ENCODE results near the gene NFYC. TPM values are rescaled to one million over a fixed set of nuclear protein-coding genes. Genes with fewer than 3 reads are reported as not detected.

NFYC gene
- total and polyA plus RNA-seq, 2 experiments from 2014 or later: 36.2 to 42.7 TPM

- Histone ChIP-seq H3K36me3 (ENCODE audit: insufficient read depth) (peaks cover 64% of the 10 kb centered on the region), H3K4me2 (no peak overlapping the region), H3K27me3 (ENCODE audit: insufficient read depth) (no peaks in the 10 kb centered on the region)
Measured at GRCh38 chr1:40757084-40757483, 65.6 kb downstream of the NFYC start.

More at GRCh38 chr1:40757084-40757483, 65.6 kb downstream of the NFYC start:
- no peak for ATAC-seq
- TF ChIP-seq STAT1 (IDR thresholded peaks at IDR 0.05; ENCODE audit: unreplicated experiment) (no peak), ZNF462 (CRISPR knock-in tag; IDR thresholded peaks at IDR 0.05) (no peak), JUNB (IDR thresholded peaks at IDR 0.05; ENCODE audit: unreplicated experiment) (no peak), NANOG (IDR thresholded peaks at IDR 0.05; ENCODE audit: borderline replicate concordance) (no peak), ETS1 (IDR thresholded peaks at IDR 0.05) (no peak), CREB1 (CRISPR knock-in tag; IDR thresholded peaks at IDR 0.05; ENCODE audit: low read depth) (no peak)
- no peak overlapping the region for H3K4me3 ChIP-seq
- H3K4me1 ChIP-seq (ENCODE audit: insufficient read depth): no peaks in the 10 kb centered on the region
- Mint-ChIP-seq H3K4me3 (no peak overlapping the region), H3K36me3 (ENCODE audit: low read depth) (peaks cover 78% of the 10 kb centered on the region), H3K27ac (no peak overlapping the region), H3K9me3 (no peaks in the 10 kb centered on the region), H3K4me1 (no peaks in the 10 kb centered on the region; the same call in 2 of the 3 replicates), H3K27me3 (ENCODE audit: insufficient read depth, low read depth, poor library complexity) (peaks cover 2% of the 10 kb centered on the region)
- peaks cover 19% of the 10 kb centered on the region for H4K20me1 ChIP-seq (replicated peaks; ENCODE audit: insufficient read depth)
- no peaks in the 10 kb centered on the region for H3K9me2 ChIP-seq (ENCODE audit: insufficient read depth)
- no peak for DNase-seq (ENCODE audit: low spot score)
- H3K79me2 ChIP-seq (replicated peaks; ENCODE audit: insufficient read depth): no peaks in the 10 kb centered on the region
- no peaks in the 10 kb centered on the region for H3F3A ChIP-seq (replicated peaks; ENCODE audit: low read depth)
- no peak overlapping the region for H3K27ac ChIP-seq (ENCODE audit: low read depth)
- no peak overlapping the region for H2AFZ ChIP-seq

Measured in GM23338 (cell line).